Upper lobe of right lung (tissue), 1 donor: Measurements from ENCODE around the gene MATCAP1. TPM values are rescaled to one million over a fixed set of nuclear protein-coding genes. Genes with fewer than 3 reads are reported as not detected.

Source experiments
- ATAC-seq: fragments of 200-7000 bp; cut with Tn5 transposase; one replicate; pipeline ENCODE4 v1.9.1; 2020; ENCODE audit warnings: mild to moderate bottlenecking, moderate library complexity
- DNase-seq: peaks from one replicate; pipeline ENCODE4 v3.0.0-alpha.2; 2020
- H3K27ac ChIP-seq: fragments of 200-600 bp; one replicate; pipeline ENCODE4 v1.8.0; 2022
- H3K27me3 ChIP-seq: fragments of 200-600 bp; one replicate; pipeline ENCODE4 v1.8.0; 2022; ENCODE audit warnings: mild to moderate bottlenecking
- H3K36me3 ChIP-seq: fragments of 200-600 bp; one replicate; pipeline ENCODE4 v1.8.0; 2022
- H3K4me1 ChIP-seq: fragments of 200-600 bp; one replicate; pipeline ENCODE4 v1.8.0; 2022
- H3K4me3 ChIP-seq: fragments of 200-600 bp; one replicate; pipeline ENCODE4 v1.8.0; 2022; ENCODE audit warnings: mild to moderate bottlenecking
- H3K9me3 ChIP-seq: fragments of 200-600 bp; one replicate; pipeline ENCODE4 v1.8.0; 2022
- CTCF ChIP-seq: fragments of 200-600 bp; IDR thresholded peaks from one replicate; pipeline ENCODE4 v1.8.0; 2022; ENCODE audit warnings: antibody characterized with exemption
- intact Hi-C: fragments of 100-400 bp; cut with DNase I; formaldehyde crosslinking; loops from one replicate; pipeline ENCODE4 v1.11.0; 2022
- microRNA-seq: library from miRNA; unstranded; fragments of <30 nt; microRNA quantifications from one replicate; pipeline ENCODE4 v1.2.0, GENCODE V29; 2020; ENCODE audit warnings: borderline microRNAs expressed
- total RNA-seq: library from RNA; stranded (reverse); fragmentation: NEBNext Ultra II Directional; extraction: Animal tissue kit (Norgen Biotek cat#: 25700); gene quantifications from one replicate; pipeline ENCODE4 v1.2.1, GENCODE V29; 2021
- donor health status: DM: no; HTN: yes; CAD: no; lungs with severe emphysema.

The MATCAP1 gene
- total RNA-seq, 1 donor from 2014 or later = 28.4 TPM

GRCh38 chr16:67128887-67129286, 54.9 kb downstream of the MATCAP1 start:
- H3K36me3 ChIP-seq = peaks cover 66% of the 10 kb centered on the region
- H3K4me1 ChIP-seq = no peaks in the 10 kb centered on the region
- H3K27ac ChIP-seq = no peak overlapping the region
- no peak overlapping the region for H3K4me3 ChIP-seq
- ATAC-seq (no peak), DNase-seq (no peak)
- no peak for TF ChIP-seq CTCF
- intact Hi-C loops = no loop called here
- no peaks in the 10 kb centered on the region for H3K27me3 ChIP-seq
- no peaks in the 10 kb centered on the region for H3K9me3 ChIP-seq

GRCh38 chr16:67128417-67128816, 55.3 kb downstream of the MATCAP1 start:
- no peaks in the 10 kb centered on the region for H3K9me3 ChIP-seq
- ATAC-seq (no peak), DNase-seq (no peak)
- H3K4me1 ChIP-seq = no peaks in the 10 kb centered on the region
- no peak overlapping the region for H3K4me3 ChIP-seq
- H3K27me3 ChIP-seq = no peaks in the 10 kb centered on the region
- no peak overlapping the region for H3K27ac ChIP-seq
- intact Hi-C loops = no loop called here
- H3K36me3 ChIP-seq = peaks cover 66% of the 10 kb centered on the region
- no peak for TF ChIP-seq CTCF

Small RNA genes within 50 kb of the gene (microRNA-seq; reads per million reads assigned to microRNA genes)
- 71.2 reads per million, percentile 62 among the genes with 10 or more reads in this experiment for gene MIR328

Other genes with a start within 250 kb of the MATCAP1 start
- 69.4 TPM for gene CIAO2B, start 249.6 kb downstream of the MATCAP1 start, total RNA-seq
- 35.8 TPM for gene CES2, start 248.4 kb downstream of the MATCAP1 start, total RNA-seq
- gene CES3, start 222.7 kb downstream of the MATCAP1 start, total RNA-seq = 3.4 TPM
- 13.3 TPM for gene CES4A, start 195.4 kb downstream of the MATCAP1 start, total RNA-seq
- gene CBFB, start 154.8 kb downstream of the MATCAP1 start, total RNA-seq = 63.0 TPM
- 16.4 TPM for gene PHAF1, start 74.0 kb downstream of the MATCAP1 start, total RNA-seq
- 19.3 TPM for gene B3GNT9, start 33.0 kb downstream of the MATCAP1 start, total RNA-seq
- gene TRADD, start 24.1 kb downstream of the MATCAP1 start, total RNA-seq = 24.1 TPM
- gene FBXL8, start 24.0 kb downstream of the MATCAP1 start, total RNA-seq = 34.1 TPM
- 87.8 TPM for gene HSF4, start 19.2 kb downstream of the MATCAP1 start, total RNA-seq
- gene NOL3, start 13.4 kb downstream of the MATCAP1 start, total RNA-seq = 59.7 TPM
- gene EXOC3L1, start 6.2 kb upstream of the MATCAP1 start, total RNA-seq = 17.1 TPM
- 68.2 TPM for gene E2F4, start 8.2 kb upstream of the MATCAP1 start, total RNA-seq
- gene ELMO3, start 15.2 kb upstream of the MATCAP1 start, total RNA-seq = 17.5 TPM
- gene TMEM208, start 43.2 kb upstream of the MATCAP1 start, total RNA-seq = 39.3 TPM
- gene FHOD1, start 63.5 kb upstream of the MATCAP1 start, total RNA-seq = 94.9 TPM
- 2.4 TPM for gene SLC9A5, start 65.0 kb upstream of the MATCAP1 start, total RNA-seq
- 16.2 TPM for gene PLEKHG4, start 95.6 kb upstream of the MATCAP1 start, total RNA-seq
- gene KCTD19, start 142.8 kb upstream of the MATCAP1 start, total RNA-seq = 1.4 TPM
- gene LRRC36, start 142.9 kb upstream of the MATCAP1 start, total RNA-seq = 27.4 TPM
- 29.7 TPM for gene TPPP3, start 209.5 kb upstream of the MATCAP1 start, total RNA-seq
- gene ZDHHC1, start 232.5 kb upstream of the MATCAP1 start, total RNA-seq = 11.1 TPM
- gene HSD11B2, start 247.2 kb upstream of the MATCAP1 start, total RNA-seq = 2.2 TPM